Fibroblast of skin of right biceps (primary cell): Measurements from ENCODE around the gene AGPAT3.

Experiments
- DNase-seq: peaks from one replicate; pipeline ENCODE4 v3.0.0-alpha.2; 2013

Gene AGPAT3

DNA sequence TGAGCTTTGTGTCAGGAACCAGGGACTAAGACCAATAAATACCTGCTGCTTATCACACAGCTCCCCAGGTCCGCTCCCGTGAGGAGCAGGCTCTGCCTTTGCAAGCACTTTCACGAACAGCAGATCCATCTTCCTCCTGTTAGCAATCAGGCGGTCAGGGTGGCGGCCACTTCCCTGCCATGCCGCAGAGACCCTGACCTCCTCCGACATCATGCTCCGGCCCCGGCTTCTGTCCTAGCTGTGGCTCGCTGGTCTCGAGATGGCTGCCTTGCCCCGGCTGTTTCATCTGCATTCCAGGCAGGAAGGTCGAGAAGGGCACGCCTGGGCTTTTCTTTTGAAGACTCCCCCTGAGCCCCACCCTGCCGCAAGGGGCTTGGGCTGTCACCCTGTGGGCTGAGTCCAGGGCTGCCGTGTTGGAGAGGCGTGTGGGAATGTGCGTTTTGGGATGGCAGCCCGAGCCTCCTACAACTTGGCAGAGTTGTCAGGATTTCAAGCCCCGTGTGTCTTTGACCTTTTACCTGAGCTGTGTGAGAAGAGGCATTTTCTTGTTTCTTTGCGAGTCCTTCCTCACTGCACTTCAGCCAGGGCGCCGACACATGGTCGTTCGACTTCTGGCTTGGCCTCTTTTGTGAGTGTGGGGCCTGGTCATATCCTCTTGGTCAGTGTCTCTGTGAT is 59.5 kb downstream of the AGPAT3 start:
- DNase-seq: no peak

DNA sequence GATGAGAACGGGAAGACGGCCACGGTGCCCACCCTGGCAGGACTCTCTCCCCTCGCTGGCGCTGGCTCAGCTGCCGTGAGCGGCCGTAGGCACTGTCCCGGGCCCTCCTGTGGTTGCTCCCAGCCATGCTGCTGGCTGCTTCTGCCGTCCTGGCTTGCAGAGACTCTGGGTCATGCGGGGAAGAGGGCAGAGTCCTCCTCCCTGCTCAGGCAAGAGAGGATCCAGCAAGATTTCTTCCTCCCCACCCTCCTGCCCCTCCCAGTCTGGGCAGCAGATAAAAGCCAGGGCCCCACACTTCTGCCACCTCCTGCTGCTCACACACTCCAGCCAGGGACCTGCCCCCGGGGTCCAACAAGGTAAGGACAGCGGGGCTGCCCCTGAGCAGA is 60.1 kb downstream of the AGPAT3 start:
- no peak for DNase-seq

DNA sequence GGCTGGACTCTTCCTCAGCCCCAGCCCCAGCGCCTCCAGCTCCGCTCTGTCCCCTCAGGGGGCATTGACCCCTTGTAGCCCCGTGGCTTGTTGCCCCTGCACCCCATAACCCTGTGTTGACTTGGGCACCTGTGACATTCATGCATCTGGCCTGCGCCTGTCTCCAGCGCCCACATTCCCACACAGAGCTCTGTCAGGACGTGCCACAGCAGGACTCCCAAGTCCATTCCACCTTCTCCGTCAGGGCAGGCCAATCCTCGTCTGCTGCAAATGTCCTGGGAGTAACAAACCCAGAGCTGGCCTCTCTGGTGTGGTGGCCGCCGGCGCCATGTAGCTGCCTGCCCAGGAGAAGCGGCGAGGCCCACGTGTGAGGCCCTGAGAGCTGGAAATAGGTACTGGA is 60.6 kb downstream of the AGPAT3 start:
- DNase-seq: no peak

DNA sequence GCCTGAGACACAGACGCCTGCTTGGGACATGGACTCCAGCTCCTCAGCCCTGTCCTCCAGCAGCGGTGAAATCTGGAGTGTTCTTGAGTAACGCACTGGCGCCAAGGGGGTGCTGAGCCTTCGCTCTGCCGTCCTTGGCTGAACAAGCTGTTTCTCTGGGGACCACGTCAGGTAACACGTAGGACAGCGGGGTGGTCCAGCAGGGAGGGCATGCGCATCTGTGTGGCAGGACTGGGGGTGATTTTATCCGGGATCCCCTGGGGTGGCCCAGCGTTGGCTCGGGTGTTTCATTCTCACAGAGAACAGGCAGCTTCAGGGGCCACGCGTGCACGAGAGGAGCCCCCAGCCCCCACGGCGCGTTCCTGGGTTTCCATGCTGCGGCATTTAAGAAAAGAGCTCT is 61.2 kb downstream of the AGPAT3 start:
- DNase-seq: no peak

DNA sequence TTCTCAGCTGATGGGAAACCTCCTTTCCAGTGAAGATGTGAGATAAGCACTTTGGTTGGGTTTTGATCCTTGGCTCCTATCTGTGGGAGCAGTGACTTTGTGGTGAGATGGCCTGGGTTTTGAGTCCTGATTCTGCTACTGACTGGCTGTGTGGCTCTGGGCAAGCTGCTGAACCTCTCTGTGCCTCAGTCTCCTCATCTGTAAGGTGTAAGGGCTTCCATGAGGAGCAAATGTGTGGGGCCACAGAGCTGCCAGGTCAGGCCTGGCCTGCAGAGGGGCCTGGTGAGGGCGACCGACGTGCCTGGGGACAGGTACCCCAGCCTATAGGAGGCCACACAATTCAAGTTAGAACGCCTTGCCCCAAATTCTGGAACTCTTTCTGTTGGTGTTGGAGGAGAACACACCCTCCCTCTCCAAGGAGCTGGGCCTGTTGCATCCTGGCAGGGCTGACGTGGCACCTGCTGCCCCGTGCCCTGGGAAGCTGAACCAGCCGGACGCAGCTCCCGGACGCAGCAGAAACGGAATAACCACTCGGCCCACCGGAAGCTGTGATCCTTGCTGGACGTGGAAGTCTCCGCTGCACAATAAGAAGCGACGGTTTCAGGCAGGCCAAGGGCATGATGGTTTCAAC is 62.7 kb downstream of the AGPAT3 start:
- DNase-seq: no peak

DNA sequence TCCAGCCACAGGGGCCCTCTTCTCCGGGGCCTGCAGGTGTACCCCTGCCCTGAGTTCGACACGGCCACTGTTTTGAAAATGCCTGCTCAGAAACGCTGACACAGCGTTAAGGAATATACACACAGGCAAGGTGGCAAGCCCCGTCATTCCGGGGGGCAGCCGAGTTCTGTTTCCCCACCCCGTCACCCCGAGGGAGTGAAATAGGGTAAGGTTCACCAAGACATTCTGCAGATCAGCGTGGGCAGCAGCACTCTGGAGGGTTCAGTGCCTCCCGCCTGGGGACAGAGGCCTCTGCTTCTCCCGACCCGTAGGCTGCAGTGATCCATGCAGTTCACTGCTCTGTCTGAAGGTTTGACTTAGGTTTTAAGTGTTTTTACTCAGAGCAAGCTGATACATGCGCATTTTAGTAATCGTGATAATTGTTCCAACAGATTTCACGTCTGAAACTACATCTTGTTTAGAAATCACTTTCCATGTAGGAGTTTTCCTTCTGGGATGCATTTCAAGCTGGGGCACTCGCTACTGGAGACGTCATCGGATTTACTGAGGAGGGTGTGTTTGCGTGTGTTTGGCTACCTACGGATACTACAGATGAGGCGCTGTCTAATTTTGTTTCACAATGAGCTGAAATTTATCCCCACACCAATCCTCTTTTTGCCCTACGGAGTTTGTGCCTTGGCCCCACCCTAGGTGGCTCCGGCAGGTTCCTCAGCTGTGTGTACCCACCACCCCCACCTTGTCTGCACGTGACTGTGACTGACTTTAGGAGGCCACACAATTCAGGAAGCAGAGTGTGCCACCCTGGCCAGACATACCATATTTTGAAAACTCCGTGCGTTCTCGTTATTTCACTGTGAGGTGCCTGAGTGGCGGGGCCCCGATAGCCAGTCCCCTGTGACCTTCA is 63.5 kb downstream of the AGPAT3 start:
- no peak for DNase-seq

DNA sequence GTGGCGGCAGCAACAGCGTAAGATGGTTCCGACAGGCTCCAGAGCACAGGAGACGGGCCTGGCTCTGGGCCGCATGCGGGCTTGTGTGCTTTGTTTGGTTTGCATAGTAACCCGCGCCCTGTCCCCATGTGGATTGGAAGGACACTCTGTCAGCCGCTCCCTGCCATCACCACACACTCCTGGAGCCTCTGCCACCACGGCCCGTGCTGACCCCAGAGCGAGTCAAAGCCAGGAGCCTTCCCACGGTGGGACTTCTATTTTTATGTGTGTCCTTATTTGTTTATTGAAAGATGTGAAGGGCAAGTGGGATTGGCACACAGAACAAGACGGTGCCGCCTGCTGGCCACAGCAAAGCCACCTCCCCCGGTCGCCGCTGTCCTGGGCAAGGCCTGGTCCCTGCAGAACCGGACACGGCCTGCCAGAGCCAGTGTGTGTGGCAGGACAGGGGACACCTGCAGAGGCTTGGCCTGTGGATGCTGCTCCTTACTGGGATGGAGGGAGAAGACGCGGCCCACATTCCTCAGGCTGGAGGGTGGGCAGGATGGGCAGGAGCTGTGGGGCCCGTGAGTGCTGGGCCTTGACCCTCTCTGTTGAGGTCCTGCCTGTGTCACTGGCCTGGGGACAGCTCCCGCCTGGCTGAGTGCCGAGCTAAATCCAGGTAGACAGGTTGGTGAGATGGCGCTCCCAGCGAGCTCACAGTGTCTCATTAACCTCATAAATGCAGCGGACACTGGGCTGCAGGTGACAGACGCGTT is 64.4 kb downstream of the AGPAT3 start:
- DNase-seq: no peak

DNA sequence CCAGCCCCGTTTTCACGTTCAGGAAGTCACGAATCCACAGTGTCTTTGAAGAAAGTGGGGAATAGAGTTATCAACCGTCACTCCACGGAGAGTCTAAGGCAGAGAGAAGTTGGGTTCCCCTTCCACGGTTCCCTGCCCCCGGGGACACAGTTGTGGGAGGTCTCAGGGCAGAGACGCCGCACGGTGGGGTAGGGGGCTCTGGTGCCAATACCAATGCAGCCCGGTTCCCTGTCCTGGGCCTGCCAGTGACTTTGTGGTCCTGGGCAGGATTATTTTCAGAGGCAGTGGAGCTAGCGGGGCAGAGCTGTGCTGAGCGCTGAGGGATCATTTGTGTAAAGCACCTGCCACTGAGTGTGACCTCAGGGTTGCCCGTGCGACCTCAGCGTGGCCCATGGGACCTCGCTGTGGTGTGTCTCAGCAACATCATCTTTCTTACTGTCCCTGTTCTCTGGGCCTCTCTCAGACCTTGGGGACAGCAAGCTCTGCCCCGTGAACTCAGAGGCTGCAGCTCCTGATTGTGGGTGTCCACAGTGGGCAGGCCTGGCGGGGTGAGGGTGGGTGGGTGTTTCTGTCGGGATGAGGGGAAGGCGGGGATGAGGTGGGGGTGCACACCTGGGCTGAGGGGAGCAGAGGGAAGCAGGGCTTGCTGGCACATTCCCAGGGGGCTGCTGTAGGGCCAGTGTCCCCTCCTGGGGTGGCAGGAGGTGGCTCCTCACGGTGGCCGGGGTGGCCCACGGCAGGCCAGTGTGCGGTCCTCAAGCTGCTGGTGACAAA is 65.2 kb downstream of the AGPAT3 start:
- no peak for DNase-seq

DNA sequence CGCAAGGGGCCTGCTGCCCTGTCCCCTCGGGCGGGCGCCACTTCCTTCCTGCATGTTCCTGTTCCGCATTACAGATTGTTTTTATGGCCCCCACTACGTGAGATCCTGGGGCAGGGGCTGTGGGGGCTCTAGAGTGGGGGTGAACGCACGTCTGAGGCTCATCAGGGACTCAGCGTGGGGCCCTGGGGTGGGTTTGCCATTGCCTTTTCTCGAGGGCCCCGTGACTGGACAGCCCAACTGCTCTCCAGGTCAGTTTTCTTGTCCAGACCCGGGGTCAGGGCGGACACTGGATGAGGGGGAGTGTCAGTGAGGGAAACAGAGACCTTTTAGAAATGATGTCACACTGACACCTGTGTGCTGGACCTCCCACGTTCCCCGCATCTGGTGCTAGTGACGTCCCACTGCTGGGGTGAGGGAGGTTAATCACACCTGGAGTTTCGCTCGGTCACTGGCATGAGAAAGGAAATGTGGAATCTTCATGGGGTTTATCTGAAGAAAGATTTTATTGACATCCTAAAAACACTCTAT is 65.9 kb downstream of the AGPAT3 start:
- DNase-seq: no peak

DNA sequence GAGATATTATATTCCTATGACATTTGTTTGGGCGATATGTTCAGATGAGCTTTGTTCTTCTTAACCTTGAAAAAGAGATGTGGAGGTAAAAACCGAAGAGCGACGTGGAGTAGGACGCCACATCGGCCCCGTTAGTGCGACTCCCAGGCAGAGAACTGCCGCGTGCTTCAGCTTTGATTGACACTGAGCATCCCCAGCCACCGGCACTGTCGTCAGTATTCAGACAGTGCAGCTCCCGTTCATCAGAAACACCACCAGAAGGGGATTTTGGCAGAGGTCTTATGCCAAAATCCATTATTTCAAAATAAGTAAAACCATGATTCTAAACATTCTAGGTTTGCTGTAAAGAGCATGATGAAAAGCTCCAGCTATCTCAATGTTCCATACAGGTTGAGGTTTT is 66.5 kb downstream of the AGPAT3 start:
- DNase-seq: no peak

DNA sequence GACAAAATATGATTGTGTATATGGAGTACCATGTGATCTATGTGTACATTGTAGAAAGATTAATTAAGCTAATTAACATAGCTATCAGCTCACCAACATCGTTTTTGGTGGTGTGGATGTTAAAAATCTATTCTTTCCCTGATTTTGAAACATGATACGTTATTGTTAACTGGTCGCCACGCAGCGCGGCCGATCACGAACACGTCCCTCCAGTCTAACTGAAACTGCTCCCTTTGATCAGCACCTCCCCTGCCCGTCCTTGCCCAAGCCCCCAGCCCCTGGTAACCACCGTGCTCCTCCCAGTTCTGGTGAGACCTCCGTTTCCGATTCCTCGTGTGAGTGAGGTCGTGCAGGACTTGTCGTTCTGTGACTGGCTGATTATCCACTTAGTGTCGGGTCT is 67.0 kb downstream of the AGPAT3 start:
- DNase-seq: no peak

DNA sequence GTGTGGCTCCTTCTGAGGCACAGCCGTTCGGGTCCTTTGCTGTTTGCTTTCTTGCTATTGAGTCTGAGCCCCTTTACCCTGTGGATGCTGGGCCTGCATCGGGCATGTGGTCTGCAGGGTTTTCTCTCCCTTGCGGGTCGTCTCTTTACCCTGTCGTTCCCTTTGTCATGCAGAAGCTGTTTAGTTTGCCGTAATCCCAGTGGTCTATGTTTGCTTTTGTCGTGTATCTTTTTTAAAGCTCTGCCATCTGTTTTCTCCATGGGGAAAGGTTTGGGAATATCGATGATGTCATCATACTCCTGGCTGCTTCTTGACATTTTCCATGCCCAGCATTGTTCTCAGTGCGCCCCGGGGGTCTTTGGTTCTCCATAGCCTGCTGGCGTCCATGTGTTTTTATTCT is 68.2 kb downstream of the AGPAT3 start:
- DNase-seq: no peak

DNA sequence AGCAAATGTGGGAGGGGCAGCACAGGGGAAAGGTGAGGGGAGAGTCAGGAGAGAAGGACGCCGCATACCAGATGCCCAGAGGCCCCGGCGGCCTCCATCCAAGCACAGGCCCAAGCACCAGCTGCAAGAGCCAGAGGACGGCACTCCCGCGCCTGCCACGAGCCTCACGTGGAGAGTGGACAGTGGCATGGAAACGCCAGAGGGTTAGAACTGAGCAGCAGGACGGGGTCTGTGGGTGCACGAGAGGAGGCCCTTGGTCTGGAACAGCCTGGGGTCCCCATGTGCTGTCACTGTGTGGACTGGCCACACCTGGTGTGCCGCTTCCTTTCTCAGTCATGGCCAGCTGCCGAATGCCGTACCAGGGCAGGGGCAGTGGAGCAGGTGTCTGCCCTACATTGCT is 68.7 kb downstream of the AGPAT3 start:
- DNase-seq: no peak

DNA sequence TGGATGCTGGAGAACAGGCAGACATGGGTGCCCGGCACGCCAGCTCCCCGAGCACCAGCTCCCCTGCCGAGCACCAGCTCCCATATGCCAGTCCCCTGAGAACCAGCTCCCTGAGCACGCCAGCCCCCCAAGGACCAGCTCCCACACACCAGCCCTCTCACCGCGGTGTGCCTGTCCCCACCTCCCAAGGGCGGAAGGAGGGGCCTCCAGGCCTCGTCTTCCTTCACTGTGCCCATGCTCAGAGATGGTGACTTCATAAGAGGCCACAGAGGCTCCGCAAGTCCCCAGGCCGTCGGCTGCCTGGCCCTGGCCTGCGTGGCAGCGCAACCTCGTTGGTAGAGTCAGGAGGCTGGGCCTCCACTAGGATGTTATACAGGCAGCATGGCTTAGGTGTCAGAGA is 69.1 kb downstream of the AGPAT3 start:
- no peak for DNase-seq

DNA sequence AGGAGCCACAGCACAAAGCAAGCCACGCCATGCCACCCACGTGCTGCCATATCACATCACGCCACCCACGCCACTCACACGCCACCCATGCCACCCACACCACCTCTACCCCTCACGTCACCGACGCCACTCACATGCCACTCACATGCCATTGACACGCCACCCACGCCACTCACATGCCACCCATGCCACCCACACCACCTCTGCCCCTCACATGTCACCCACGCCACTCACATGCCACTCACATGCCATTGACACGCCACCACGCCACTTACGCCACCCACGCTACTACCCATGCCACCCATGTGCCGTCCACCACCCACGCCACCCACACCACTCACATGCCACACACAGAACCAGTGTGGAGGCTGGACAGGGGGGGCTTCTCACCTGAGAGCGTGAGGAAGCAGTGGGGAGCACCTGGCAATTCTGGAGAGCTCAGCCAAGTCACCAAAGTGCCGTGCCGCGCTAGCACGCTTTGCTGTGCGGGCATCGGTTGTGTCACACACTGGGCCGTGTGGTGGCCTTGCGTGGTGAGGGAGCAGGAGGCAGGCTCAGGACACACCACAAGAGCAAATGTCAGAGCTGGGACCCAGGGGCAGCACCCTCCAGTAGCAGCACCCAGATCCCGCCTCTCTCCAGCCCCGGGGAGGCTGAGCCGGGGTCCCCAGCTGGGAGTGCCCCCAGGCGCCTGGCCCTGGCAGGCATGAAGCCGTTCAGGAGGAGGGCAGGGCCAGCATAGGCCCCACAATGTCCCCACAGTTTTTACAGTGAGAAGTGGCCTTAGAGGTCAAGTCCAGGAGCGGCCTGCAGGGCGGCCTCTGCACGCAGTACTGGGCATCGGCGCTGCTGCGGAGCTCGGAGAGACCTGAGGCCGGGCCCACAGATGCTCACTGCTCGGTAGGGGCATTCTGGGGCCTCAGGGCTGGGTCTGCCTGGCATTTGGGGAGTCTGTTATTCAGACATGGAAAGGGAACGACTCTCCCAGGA is 70.0 kb downstream of the AGPAT3 start:
- DNase-seq: no peak

DNA sequence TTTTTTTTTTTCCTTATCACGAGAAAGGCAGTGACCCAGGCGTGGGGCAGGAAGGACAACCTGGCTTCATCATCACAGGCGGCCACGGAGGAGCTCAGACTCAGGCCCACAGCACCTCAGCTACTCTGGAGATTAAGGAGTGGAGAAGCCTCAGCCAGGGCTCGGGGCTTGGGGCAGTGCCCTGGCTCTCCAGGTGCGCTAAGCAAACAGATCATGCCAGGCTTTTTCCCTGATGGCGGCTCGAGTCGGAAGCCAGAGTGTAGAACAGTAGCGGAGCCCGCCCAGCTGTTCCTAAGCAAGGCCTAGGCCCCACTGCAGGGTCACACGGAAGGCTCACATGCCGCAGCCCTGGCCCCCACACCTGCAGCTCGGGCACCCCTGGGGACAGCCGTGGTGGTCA is 70.7 kb downstream of the AGPAT3 start:
- no peak for DNase-seq

DNA sequence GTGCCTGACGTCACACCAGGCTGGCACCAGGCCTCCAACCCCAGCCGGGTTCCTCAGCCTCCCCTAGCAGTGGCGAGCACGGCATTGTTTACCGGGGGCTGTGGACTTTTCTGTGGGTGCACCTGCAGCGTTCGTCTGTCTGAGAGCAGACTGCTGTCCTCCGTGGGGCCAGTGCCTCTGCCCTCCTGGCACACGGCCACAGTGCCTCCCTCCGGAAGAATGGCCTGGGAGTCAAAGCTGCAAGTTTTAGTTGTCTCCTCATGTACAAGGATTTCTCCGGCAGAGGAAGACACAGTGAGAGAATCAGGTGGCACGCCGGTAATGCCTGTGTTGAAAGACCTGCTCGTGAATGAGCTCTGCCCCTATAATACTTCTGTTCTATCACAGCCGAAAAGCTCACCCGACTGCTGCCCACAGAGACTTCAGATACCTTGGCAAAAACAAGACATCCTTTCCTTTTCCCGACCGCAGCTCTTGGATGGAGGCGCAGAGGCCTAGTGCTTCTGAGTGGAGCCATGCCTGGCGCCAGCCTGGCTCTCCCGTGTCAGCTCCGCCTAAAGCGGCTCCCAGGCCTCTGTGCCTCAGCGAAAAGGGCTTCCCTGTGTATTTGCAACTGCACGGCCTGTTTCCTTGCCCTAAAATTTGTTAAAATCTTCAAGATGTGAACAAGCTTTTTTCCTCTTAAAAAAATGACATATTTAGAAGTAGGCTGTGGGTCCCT is 71.4 kb downstream of the AGPAT3 start:
- DNase-seq: no peak

DNA sequence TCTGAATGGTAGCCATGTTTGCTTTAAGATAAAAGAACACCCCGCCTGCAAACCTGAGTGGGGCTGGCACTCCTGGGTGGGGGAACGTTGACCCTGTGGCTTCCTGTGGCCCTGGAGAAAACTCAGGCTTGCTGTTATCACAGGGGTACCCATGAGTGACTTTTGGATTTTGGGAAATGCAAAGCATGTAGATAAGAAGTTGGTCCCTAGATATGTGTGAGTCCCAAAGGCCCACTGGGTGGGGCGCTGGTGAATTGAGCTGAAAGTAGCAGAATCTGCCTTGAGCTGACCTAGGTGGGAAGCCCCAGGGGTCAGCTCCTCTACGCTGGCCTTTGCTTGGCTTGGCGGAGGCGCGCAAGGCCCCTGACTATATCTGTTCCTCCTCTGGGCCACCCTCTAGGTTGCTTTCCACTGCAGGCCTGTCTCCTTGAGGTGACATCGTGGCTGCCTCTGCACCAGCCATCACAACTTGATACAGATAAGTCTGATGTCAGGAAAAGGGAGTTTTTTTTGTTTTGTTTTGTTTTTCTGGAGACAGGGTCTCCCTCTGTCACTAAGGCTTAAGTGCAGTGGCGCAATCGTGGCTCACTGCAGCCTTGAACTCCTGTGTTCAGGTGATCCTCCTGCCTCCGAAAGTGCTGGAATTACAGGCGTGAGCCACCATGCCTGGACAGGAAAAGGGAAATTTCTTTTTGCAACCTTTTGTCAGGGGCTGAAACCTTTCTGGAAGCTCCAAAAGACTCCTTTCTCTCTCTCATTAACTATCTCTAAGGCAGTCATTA is 72.2 kb downstream of the AGPAT3 start:
- DNase-seq: no peak

DNA sequence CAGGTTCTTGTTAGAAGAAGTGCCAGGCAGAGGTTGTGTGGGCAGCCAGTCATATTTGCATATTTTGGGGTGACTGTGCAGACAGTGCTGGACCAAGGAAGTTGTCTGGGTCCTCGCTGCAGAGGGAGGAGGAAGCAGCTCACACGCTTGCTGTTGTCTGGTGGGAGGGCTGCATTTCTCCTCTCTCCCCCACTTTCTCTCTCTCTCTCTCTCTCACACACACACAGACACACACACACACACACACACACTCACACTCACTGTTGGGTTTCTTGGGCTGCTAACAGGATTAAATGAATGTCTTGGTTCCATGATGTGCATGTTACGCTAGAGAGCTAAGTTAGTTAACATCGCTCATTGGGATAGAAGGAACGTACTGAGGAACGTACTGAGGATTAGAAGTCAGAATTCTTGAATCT is 72.9 kb downstream of the AGPAT3 start:
- no peak for DNase-seq
